ENCODE data around the gene GBF1.
"Not testable (repeated sequence)": the region's sequence is repeated elsewhere in the genome, so short reads cannot be mapped to it uniquely, and the experiment has no call there.

The GBF1 gene

GRCh38 chr10:102241444-102242117, 3.8 kb upstream of the GBF1 start, which contains the start of gene PITX3:
PITX3 (minus strand) TSS chr10:102241512; CDS start chr10:102232080, 9,432 bp downstream.
- no peaks in the 10 kb centered on the region for H3K9me3 Mint-ChIP-seq
- H3K36me3 Mint-ChIP-seq, result peaks cover 3 to 5% of the 10 kb centered on the region in 2 donors
- peaks cover 41 to 43% of the 10 kb centered on the region in 2 donors for H3K27me3 Mint-ChIP-seq
- ATAC-seq (replicated peaks) (peak; percentile 58 to 68), DNase-seq (peak; percentile 85)
- peak within 1 kb of the TSS; percentile 81 to 83 for H3K4me3 Mint-ChIP-seq
- no peak within 1 kb of the TSS for H3K27ac Mint-ChIP-seq
- peaks cover 17 to 36% of the 10 kb centered on the region in 2 donors for H3K4me1 Mint-ChIP-seq

GRCh38 chr10:102242118-102242485, 3.2 kb upstream of the GBF1 start:
- Mint-ChIP-seq H3K9me3 (no peaks in the 10 kb centered on the region), H3K27ac (no peak overlapping the region), H3K27me3 (peaks cover 36 to 37% of the 10 kb centered on the region in 2 donors), H3K4me3 (peak overlapping the region; percentile 81 to 83), H3K4me1 (peaks cover 21 to 41% of the 10 kb centered on the region in 2 donors), H3K36me3 (peaks cover 3 to 8% of the 10 kb centered on the region in 2 donors)
- ATAC-seq (replicated peaks) (no peak), DNase-seq (no peak)

DNA sequence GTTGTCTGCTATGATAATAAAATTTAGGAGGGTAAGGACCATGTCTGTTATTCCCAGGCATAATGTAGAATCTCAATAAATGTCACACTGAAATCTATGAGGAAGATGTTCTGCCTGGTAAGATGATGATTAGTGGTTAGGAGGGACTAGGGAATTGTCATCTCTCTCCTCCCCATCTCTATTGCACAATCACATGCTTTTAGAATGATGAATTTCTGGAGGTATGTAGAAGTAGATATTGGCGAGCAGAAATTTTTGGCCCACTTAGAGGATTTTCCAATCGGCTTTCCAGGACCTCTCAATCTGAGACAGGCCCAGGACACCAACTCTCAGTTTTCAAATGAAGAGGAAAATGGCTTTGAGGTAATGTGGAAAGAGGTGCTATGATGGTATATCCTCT, 2.0 kb upstream of the GBF1 start:
- peaks cover 31 to 53% of the 10 kb centered on the region in 2 donors for H3K4me1 Mint-ChIP-seq
- ATAC-seq (replicated peaks), result no peak
- no peak overlapping the region for H3K27ac Mint-ChIP-seq
- H3K36me3 Mint-ChIP-seq, result peaks cover 7 to 18% of the 10 kb centered on the region in 2 donors
- no peaks in the 10 kb centered on the region for H3K9me3 Mint-ChIP-seq
- no peak for DNase-seq
- no peak overlapping the region for H3K4me3 Mint-ChIP-seq
- H3K27me3 Mint-ChIP-seq, result peaks cover 34 to 35% of the 10 kb centered on the region in 2 donors

DNA sequence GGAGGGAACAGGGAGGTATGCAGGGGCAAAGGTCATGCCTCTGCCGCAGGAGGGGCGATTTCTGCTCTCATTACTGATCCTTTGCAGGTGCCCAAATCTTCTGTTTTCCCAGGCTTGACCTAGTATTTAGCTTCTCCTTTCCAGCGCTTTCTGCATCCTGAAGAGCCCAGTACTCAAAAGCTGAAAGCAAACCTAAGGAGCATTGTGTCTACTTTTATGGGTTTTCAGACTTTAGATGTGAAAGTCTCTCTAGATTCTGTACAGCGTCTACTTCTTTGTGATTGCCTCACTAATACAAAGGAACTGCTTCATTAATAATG, 560 bp downstream of the GBF1 start:
- Mint-ChIP-seq H3K4me3 (peak overlapping the region; percentile 95 to 99), H3K4me1 (peaks cover 30 to 45% of the 10 kb centered on the region in 2 donors), H3K36me3 (peaks cover 9 to 22% of the 10 kb centered on the region in 2 donors), H3K9me3 (no peaks in the 10 kb centered on the region), H3K27me3 (peaks cover 17 to 24% of the 10 kb centered on the region in 2 donors), H3K27ac (peak overlapping the region; percentile 95)
- no peak for DNase-seq
- no peak for ATAC-seq (replicated peaks)

DNA sequence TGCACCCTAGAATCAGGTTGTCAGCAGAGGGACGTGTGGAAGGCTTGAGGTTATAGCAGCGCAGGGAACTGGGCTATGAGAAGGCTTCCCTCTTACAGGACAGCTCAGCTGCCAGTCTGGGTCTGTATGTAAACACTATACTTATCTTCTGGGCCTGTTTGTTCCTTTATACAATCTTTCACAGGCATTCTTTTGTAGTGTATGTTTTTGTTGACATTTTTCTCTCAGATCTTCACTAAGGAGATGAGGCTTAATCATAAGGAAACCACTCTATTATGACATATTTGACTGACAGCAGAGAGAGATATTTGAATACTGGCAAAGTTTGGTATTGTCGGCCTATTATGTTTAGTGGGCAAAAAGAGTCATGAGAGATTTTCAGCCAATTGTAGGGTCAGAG, 929 bp downstream of the GBF1 start:
- Mint-ChIP-seq H3K27me3 (peaks cover 14 to 20% of the 10 kb centered on the region in 2 donors), H3K27ac (peak overlapping the region; percentile 95), H3K36me3 (peaks cover 9 to 22% of the 10 kb centered on the region in 2 donors), H3K4me1 (peaks cover 28 to 41% of the 10 kb centered on the region in 2 donors), H3K9me3 (no peaks in the 10 kb centered on the region), H3K4me3 (peak overlapping the region; percentile 95 to 99)
- DNase-seq (no peak), ATAC-seq (replicated peaks) (no peak)

DNA sequence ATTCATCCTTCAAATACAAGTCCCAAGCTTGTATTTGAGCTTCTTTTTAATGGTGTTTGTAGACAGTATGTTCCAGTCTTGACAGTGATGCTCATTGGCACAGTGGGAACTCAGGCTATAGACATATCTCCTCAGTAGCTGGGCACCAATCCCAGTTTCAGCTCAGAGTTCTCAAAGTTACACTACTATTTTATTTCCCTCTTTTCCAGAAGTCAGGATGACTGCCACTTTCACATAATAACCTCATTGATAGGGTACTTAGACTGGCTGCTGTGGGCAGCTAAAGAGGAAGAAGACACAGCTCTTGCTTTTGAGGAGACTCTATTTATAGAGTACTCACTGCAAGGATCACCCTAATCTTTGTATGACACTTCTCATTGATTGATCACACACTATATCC, 2.4 kb downstream of the GBF1 start:
- Mint-ChIP-seq H3K9me3 (no peaks in the 10 kb centered on the region), H3K4me1 (peaks cover 25 to 31% of the 10 kb centered on the region in 2 donors)
- no peak for DNase-seq

DNA sequence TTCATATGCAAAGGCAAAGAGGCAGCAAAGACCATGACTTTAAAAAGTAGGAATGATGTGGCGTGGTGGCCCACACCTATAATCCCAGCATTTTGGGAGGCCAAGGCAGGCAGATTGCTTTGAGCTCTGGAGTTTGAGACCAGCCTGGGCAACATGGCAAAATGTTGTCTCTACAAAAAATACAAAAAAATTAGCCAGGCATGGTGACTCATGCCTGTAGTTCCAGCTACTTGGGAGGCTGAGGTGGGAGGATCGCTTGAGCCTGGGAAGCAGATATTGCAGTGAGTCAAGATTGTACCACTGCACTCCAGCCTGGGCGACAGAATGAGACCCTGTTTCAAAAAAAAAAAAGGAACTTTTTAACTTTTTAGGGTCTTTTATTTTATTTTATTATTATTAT, 7.2 kb downstream of the GBF1 start:
- H3K9me3 Mint-ChIP-seq; H3K4me3 Mint-ChIP-seq; ATAC-seq (replicated peaks); DNase-seq; H3K27me3 Mint-ChIP-seq; H3K27ac Mint-ChIP-seq: not testable (repeated sequence)
- Mint-ChIP-seq H3K36me3 (peaks cover 8 to 23% of the 10 kb centered on the region in 2 donors), H3K4me1 (peaks cover 7 to 13% of the 10 kb centered on the region in 2 donors)

More for the DNA sequence above, 2.4 kb downstream of the GBF1 start:
- Mint-ChIP-seq H3K4me3 (peak overlapping the region; percentile 29 to 65), H3K27me3 (peaks cover 6% of the 10 kb centered on the region in 2 donors), H3K27ac (no peak overlapping the region), H3K36me3 (peaks cover 10 to 26% of the 10 kb centered on the region in 2 donors)
- ATAC-seq (replicated peaks), result no peak

DNA sequence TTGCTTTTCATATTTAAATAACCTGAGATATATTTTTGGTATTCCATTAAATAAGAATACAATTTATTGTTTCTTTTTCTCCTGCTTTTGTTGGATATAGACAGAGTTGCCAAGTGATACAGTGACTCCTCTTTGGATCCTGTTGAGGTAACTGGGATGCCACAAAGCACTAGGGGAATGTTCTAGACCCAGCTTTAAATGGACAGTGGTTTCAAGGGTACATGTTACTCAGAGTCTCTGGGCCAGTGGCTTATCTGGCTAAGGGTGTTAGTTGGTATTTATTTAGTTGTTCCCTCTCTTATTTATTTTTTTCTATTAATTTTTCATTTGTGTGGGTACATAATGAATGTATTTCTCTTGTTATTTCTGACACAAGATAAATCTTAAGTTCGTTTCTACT, 9.1 kb downstream of the GBF1 start:
- H3K27me3 Mint-ChIP-seq, result no peaks in the 10 kb centered on the region
- H3K4me3 Mint-ChIP-seq, result no peak overlapping the region
- H3K9me3 Mint-ChIP-seq, result no peaks in the 10 kb centered on the region
- no peak for ATAC-seq (replicated peaks)
- H3K36me3 Mint-ChIP-seq, result peaks cover 5 to 14% of the 10 kb centered on the region in 2 donors
- peaks cover 2 to 5% of the 10 kb centered on the region in 2 donors for H3K4me1 Mint-ChIP-seq
- DNase-seq, result no peak
- no peak overlapping the region for H3K27ac Mint-ChIP-seq

DNA sequence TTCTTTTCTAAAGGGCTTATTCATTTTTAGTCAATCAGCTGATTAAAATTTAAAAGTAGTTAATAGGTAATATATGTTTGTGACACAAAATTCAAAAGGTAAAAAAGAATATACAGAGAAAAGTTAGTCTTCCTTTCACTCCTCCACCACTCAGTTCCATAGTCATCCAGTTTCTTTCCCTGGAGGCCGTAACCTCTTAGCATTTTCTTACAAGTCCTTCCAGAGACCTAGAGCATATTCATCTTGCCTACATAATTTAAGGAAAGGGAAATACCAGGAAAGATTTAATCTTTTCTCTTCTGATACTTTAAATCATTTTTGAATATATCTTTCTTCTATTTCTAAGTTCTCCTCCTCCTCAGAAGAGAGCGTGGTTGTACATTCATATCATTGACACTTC, 10.1 kb downstream of the GBF1 start:
- ATAC-seq (replicated peaks) (no peak), DNase-seq (no peak)
- Mint-ChIP-seq H3K9me3 (no peaks in the 10 kb centered on the region), H3K36me3 (peaks cover 5 to 20% of the 10 kb centered on the region in 2 donors), H3K4me1 (peaks cover 2 to 5% of the 10 kb centered on the region in 2 donors), H3K27me3 (no peaks in the 10 kb centered on the region), H3K27ac (no peak overlapping the region), H3K4me3 (no peak overlapping the region)

DNA sequence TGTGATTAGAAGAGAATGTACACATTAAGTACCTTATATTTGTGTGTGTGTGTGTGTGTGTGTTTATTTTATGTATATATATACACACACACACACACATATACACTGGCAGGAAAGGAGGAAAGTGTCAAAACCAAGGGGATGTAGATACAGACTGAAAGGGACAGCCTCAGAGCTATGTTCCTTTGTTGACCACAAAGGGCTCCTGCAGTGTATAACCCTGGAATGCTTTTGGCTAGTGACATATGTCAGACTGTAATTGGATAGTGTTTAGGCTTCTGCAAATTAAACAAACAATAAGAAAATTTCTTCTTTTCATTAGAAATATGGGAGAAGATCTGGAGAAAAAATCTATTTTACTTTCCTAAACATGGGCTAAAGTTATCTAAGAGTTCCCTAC, 15.9 kb downstream of the GBF1 start:
- DNase-seq (no peak), ATAC-seq (replicated peaks) (no peak)
- Mint-ChIP-seq H3K36me3 (peaks cover 20 to 40% of the 10 kb centered on the region in 2 donors), H3K27ac (no peak overlapping the region), H3K9me3 (no peaks in the 10 kb centered on the region), H3K4me1 (peaks cover 5 to 10% of the 10 kb centered on the region in 2 donors), H3K27me3 (no peaks in the 10 kb centered on the region), H3K4me3 (no peak overlapping the region)

DNA sequence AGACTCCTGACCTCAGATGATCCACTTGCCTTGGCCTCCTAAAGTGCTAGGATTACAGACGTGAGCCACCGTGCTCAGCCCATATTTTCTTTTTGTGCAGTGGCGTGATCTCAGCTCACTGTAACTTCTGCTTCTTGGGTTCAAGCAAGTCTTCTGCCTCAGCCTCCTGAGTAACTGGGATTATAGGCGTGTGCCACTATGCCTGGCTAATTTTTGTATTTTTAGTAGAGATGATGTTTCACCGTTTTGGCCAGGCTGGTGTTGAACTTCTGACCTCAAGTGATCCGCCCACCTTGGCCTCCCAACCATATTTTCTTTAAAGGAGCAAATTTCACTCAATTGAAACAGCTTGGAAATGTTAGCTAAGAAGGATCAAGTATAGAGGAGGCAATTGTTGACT, 16.5 kb downstream of the GBF1 start:
- Mint-ChIP-seq H3K27ac (no peak overlapping the region), H3K4me1 (peaks cover 10 to 11% of the 10 kb centered on the region in 2 donors), H3K9me3 (no peaks in the 10 kb centered on the region), H3K4me3 (no peak overlapping the region), H3K36me3 (peaks cover 24 to 43% of the 10 kb centered on the region in 2 donors), H3K27me3 (no peaks in the 10 kb centered on the region)
- DNase-seq, result no peak
- ATAC-seq (replicated peaks), result no peak

DNA sequence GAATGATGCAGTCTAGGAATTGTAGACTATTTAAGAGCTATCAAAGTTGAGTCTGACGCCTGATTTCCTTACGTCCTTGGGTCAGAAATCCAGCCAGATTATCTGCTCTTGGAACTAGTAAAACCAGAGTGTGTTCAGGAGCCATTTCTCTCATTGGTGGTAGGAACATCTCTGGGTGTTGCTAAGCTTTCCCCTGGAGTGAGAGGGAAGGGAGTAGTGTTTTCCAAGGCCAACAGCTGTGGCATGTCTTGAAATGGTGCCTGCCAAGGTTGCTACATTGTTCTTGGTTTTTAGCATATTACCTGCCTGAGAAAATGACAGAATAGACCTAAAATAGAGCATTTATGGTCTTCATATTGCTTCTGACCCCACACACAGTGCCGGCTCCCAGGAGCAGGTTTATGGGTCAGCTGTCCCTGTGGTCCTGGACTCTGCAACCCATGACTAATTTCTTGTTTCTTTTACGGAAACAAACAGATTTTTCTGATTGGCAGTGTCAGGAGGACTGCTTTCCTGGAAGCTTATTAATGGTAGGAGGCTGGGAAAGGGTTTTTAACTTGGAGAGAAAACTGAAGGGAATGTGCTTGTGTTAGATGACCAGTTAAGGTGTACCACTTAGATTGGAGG, 17.5 kb downstream of the GBF1 start:
- H3K27ac Mint-ChIP-seq, result peak overlapping the region; percentile 44
- no peaks in the 10 kb centered on the region for H3K27me3 Mint-ChIP-seq
- H3K4me1 Mint-ChIP-seq, result peaks cover 16 to 21% of the 10 kb centered on the region in 2 donors
- H3K4me3 Mint-ChIP-seq, result no peak overlapping the region
- no peak for ATAC-seq (replicated peaks)
- H3K36me3 Mint-ChIP-seq, result peaks cover 25 to 49% of the 10 kb centered on the region in 2 donors
- DNase-seq, result no peak
- H3K9me3 Mint-ChIP-seq, result no peaks in the 10 kb centered on the region

GRCh38 chr10:102264371-102264770, 19.0 kb downstream of the GBF1 start:
- DNase-seq (no peak), ATAC-seq (replicated peaks) (no peak)
- H3K9me3 Mint-ChIP-seq, result no peaks in the 10 kb centered on the region
- H3K27ac Mint-ChIP-seq, result peak overlapping the region; percentile 62
- no peak overlapping the region for H3K4me3 Mint-ChIP-seq
- peaks cover 28 to 52% of the 10 kb centered on the region in 2 donors for H3K36me3 Mint-ChIP-seq
- no peaks in the 10 kb centered on the region for H3K27me3 Mint-ChIP-seq
- H3K4me1 Mint-ChIP-seq, result peaks cover 28 to 36% of the 10 kb centered on the region in 2 donors

- Mint-ChIP-seq H3K27me3 (no peaks in the 10 kb centered on the region), H3K27ac (peak overlapping the region; percentile 31), H3K4me1 (peaks cover 28 to 38% of the 10 kb centered on the region in 2 donors), H3K36me3 (peaks cover 26 to 41% of the 10 kb centered on the region in 2 donors), H3K4me3 (no peak overlapping the region), H3K9me3 (no peaks in the 10 kb centered on the region)
- no peak for ATAC-seq (replicated peaks)
- DNase-seq, result no peak
Measured at GRCh38 chr10:102266670-102267069, 21.3 kb downstream of the GBF1 start.

DNA sequence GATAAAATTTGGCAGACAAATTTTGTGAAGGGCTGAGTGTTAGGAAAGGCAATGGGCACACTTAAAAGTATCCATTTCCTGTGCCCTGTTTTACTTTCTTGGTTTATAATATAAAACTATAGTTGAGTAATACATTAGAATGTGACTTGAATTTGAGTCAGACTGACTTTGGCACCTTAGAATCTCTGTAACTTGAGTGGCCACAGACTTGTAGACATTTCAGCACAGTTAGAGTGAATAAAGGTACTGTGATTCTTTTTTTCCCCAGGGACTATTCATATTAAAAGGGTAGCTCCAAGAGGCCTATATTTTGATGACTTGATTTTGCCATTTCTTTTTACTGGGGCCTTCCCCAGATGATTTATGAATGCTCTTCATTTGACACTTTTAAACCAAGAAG, 22.4 kb downstream of the GBF1 start:
- no peak overlapping the region for H3K4me3 Mint-ChIP-seq
- H3K27ac Mint-ChIP-seq, result peak overlapping the region; percentile 11
- ATAC-seq (replicated peaks), result peak; percentile 63 to 65
- no peak for DNase-seq
- peaks cover 21 to 37% of the 10 kb centered on the region in 2 donors for H3K36me3 Mint-ChIP-seq
- peaks cover 27 to 38% of the 10 kb centered on the region in 2 donors for H3K4me1 Mint-ChIP-seq
- H3K27me3 Mint-ChIP-seq, result no peaks in the 10 kb centered on the region
- H3K9me3 Mint-ChIP-seq, result no peaks in the 10 kb centered on the region
